Peyer's patch (tissue), 4 donors: Measurements from ENCODE around the gene CEP128.

Experiments
- POLR2A ChIP-seq, 2 donors: fragments of 450-650 bp; IDR thresholded peaks; one replicate each; pipeline ENCODE4 v1.5.1; 2017; ENCODE audit warnings: antibody characterized with exemption in 2 of 2, mild to moderate bottlenecking in 2 of 2, moderate library complexity in 2 of 2
- TF ChIP-seq, protein P1 (sequence below), 6 experiments: fragments of 450-650 bp in 4 of 6; fragments of 200-600 bp in 2 of 6; sonication (generic) in 1 of 6; IDR thresholded peaks; one replicate each; pipeline ENCODE4 v1.5.1; 2017 to 2019; ENCODE audit warnings: antibody characterized with exemption in 6 of 6, mild to moderate bottlenecking in 3 of 6, moderate library complexity in 1 of 6

DNA sequence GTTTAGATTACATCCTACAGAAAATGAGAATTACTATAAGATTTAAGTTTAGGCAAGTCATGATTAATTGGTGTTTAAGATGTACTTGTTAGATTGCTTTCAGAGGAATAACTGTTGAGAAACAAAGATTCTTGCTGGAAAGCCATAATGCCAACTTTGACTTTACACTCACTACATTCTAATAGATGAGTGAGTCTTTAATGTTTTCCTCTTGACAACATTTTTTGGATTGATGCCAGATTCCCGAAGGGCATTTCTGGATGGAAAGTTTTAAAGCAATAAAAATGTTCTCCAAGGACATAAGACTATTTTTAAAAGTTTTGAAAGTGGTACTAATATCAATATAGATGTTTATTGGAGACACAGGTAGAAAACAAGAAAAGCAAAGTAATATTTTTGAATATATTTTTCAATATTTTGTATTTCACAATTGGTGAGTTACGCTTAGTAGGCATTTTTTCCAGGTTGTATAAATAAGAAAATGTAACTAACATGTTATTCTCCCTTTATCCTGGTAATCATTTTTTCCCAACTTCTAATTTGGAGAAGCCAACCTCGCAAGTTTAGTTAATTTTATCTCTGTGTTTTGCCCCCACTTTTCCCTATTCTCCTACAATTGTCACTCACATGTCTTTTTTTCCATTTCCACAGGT lies 307.3 kb downstream of the CEP128 start:
- no peak for TF ChIP-seq POLR2A (IDR thresholded peaks at IDR 0.05)
- TF ChIP-seq, protein P1, sequence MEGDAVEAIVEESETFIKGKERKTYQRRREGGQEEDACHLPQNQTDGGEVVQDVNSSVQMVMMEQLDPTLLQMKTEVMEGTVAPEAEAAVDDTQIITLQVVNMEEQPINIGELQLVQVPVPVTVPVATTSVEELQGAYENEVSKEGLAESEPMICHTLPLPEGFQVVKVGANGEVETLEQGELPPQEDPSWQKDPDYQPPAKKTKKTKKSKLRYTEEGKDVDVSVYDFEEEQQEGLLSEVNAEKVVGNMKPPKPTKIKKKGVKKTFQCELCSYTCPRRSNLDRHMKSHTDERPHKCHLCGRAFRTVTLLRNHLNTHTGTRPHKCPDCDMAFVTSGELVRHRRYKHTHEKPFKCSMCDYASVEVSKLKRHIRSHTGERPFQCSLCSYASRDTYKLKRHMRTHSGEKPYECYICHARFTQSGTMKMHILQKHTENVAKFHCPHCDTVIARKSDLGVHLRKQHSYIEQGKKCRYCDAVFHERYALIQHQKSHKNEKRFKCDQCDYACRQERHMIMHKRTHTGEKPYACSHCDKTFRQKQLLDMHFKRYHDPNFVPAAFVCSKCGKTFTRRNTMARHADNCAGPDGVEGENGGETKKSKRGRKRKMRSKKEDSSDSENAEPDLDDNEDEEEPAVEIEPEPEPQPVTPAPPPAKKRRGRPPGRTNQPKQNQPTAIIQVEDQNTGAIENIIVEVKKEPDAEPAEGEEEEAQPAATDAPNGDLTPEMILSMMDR (IDR thresholded peaks at IDR 0.05), result no peak
